ENCODE results near the gene BACE2. TPM values are rescaled to one million over a fixed set of nuclear protein-coding genes. Genes with fewer than 3 reads are reported as not detected.

The BACE2 gene
- total and polyA plus RNA-seq, 4 donors, result 1.7 to 16.7 (median 5.6) TPM

GRCh38 chr21:41325138-41325912 lies 157.4 kb downstream of the BACE2 start:
- Histone ChIP-seq H3K27me3 (ENCODE audit: control insufficient read depth in 4 of 4, insufficient read depth in 4 of 4, low read length in 3 of 4) (no peaks in the 10 kb centered on the region), H3K9me3 (ENCODE audit: control insufficient read depth in 4 of 4, low read length in 3 of 4) (no peaks in the 10 kb centered on the region), H3K27ac (ENCODE audit: low read depth in 1 of 2, low read length in 2 of 2) (no peak overlapping the region), H3K4me3 (ENCODE audit: low read depth in 1 of 3, low read length in 3 of 3) (no peak overlapping the region), H3K36me3 (ENCODE audit: control insufficient read depth in 4 of 4, insufficient read depth in 3 of 4, low read depth in 1 of 4, low read length in 3 of 4) (no peaks in the 10 kb centered on the region), H3K9ac (ENCODE audit: low read depth in 1 of 2, low read length in 2 of 2) (no peak overlapping the region), H3K4me1 (ENCODE audit: control insufficient read depth in 4 of 4, insufficient read depth in 4 of 4, low read length in 3 of 4) (peaks cover 0 to 9% (median 5%) of the 10 kb centered on the region in 4 donors)
- no peak for TF ChIP-seq ZBTB33 (IDR thresholded peaks at IDR 0.05)
- TF ChIP-seq EGR1 (IDR thresholded peaks at IDR 0.05; ENCODE audit: low read depth in 2 of 2), result no peak
- TF ChIP-seq, protein P1, sequence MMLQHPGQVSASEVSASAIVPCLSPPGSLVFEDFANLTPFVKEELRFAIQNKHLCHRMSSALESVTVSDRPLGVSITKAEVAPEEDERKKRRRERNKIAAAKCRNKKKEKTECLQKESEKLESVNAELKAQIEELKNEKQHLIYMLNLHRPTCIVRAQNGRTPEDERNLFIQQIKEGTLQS (IDR thresholded peaks at IDR 0.05), result no peak
- TF ChIP-seq RAD21 (IDR thresholded peaks at IDR 0.05), result no peak
- TF ChIP-seq JUND (IDR thresholded peaks at IDR 0.05), result no peak
- TF ChIP-seq GABPA (IDR thresholded peaks at IDR 0.05 in 1 of 2, conservative IDR thresholded peaks at IDR 0.05 in 1 of 2), result no peak
- no peak for TF ChIP-seq FOXA1 (IDR thresholded peaks at IDR 0.05)
- TF ChIP-seq HNF4G (IDR thresholded peaks at IDR 0.05), result no peak
- no peak for TF ChIP-seq TAF1 (conservative IDR thresholded peaks at IDR 0.05)
- TF ChIP-seq, protein P2, sequence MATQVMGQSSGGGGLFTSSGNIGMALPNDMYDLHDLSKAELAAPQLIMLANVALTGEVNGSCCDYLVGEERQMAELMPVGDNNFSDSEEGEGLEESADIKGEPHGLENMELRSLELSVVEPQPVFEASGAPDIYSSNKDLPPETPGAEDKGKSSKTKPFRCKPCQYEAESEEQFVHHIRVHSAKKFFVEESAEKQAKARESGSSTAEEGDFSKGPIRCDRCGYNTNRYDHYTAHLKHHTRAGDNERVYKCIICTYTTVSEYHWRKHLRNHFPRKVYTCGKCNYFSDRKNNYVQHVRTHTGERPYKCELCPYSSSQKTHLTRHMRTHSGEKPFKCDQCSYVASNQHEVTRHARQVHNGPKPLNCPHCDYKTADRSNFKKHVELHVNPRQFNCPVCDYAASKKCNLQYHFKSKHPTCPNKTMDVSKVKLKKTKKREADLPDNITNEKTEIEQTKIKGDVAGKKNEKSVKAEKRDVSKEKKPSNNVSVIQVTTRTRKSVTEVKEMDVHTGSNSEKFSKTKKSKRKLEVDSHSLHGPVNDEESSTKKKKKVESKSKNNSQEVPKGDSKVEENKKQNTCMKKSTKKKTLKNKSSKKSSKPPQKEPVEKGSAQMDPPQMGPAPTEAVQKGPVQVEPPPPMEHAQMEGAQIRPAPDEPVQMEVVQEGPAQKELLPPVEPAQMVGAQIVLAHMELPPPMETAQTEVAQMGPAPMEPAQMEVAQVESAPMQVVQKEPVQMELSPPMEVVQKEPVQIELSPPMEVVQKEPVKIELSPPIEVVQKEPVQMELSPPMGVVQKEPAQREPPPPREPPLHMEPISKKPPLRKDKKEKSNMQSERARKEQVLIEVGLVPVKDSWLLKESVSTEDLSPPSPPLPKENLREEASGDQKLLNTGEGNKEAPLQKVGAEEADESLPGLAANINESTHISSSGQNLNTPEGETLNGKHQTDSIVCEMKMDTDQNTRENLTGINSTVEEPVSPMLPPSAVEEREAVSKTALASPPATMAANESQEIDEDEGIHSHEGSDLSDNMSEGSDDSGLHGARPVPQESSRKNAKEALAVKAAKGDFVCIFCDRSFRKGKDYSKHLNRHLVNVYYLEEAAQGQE (IDR thresholded peaks at IDR 0.05), result no peak
- TF ChIP-seq NR2F2 (IDR thresholded peaks at IDR 0.05), result no peak
- TF ChIP-seq HNF4A (conservative IDR thresholded peaks at IDR 0.05), result no peak
- no peak for TF ChIP-seq FOXA2 (IDR thresholded peaks at IDR 0.05)
- TF ChIP-seq SP1 (IDR thresholded peaks at IDR 0.05), result no peak
- no peak for TF ChIP-seq YY1 (IDR thresholded peaks at IDR 0.05)
- TF ChIP-seq, protein P3, sequence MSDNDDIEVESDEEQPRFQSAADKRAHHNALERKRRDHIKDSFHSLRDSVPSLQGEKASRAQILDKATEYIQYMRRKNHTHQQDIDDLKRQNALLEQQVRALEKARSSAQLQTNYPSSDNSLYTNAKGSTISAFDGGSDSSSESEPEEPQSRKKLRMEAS (IDR thresholded peaks at IDR 0.05), result no peak
- no peak for TF ChIP-seq RXRA (IDR thresholded peaks at IDR 0.05)
- no peak for TF ChIP-seq CTCF (IDR thresholded peaks at IDR 0.05; ENCODE audit: low read depth, low read length, missing input control)
- WGBS, result 95% methylated on average over 7 of the region's 7 CpGs
- no peak for DNase-seq (ENCODE audit: low spot score)

All from liver (tissue), 9 donors.